Uterus (tissue), 4 donors: ENCODE results near the gene BOD1L1. TPM values are rescaled to one million over a fixed set of nuclear protein-coding genes. Genes with fewer than 3 reads are reported as not detected.

ENCODE experiments used
- DNase-seq, 2 donors: peaks; one replicate each; pipeline ENCODE4 v3.0.0-alpha.2; 2019 to 2020
- H3K27ac ChIP-seq, 2 donors: fragments of 200-600 bp; sonication (generic); 1 replicate in 1 of 2; 2 replicates in 1 of 2; pipeline ENCODE4 v1.5.1; 2016 to 2018
- H3K27me3 ChIP-seq, 2 donors: fragments of 200-600 bp; sonication (generic); one replicate each; pipeline ENCODE4 v1.5.1; 2018 to 2019; ENCODE audit warnings: control low read depth in 1 of 2
- H3K36me3 ChIP-seq, 2 donors: fragments of 200-600 bp; sonication (generic); one replicate each; pipeline ENCODE4 v1.5.1; 2019; ENCODE audit warnings: control low read depth in 1 of 2
- H3K4me1 ChIP-seq, 2 donors: fragments of 200-600 bp; sonication (generic); one replicate each; pipeline ENCODE4 v1.5.1; 2018 to 2019; ENCODE audit warnings: control low read depth in 1 of 2
- H3K4me3 ChIP-seq, 2 donors: fragments of 200-600 bp; sonication (generic); 1 replicate in 1 of 2; 2 replicates in 1 of 2; pipeline ENCODE4 v1.5.1; 2018 to 2019; ENCODE audit warnings: mild to moderate bottlenecking in 1 of 2
- H3K9me3 ChIP-seq, 2 donors: fragments of 200-600 bp; sonication (generic); one replicate each; pipeline ENCODE4 v1.5.1; 2019; ENCODE audit warnings: control low read depth in 1 of 2
- CTCF ChIP-seq, 4 experiments: fragments of 200-600 bp in 2 of 4; fragments of 450-650 bp in 2 of 4; sonication (generic) in 2 of 4; IDR thresholded peaks; one replicate each; pipeline ENCODE4 v1.5.1; 2016 to 2019; ENCODE audit warnings: antibody characterized with exemption in 4 of 4, mild to moderate bottlenecking in 2 of 4, moderate library complexity in 1 of 4
- POLR2A ChIP-seq, 2 donors: fragments of 450-650 bp; IDR thresholded peaks; one replicate each; pipeline ENCODE4 v1.6.1; 2016; ENCODE audit warnings: antibody characterized with exemption in 2 of 2, mild to moderate bottlenecking in 1 of 2, moderate library complexity in 1 of 2
- intact Hi-C: fragments of 100-400 bp; cut with DNase I; formaldehyde crosslinking; loops from one replicate; pipeline ENCODE4 v1.15.1; 2023; ENCODE audit warnings: low total_unique reads
- total RNA-seq, 4 donors: library from RNA; depleted of rRNA in 3 of 4; stranded (reverse); fragments of >200 nt in 3 of 4; gene quantifications; one replicate each; pipeline versions ENCODE4 v1.1.0 to v1.2.4, GENCODE V29; 2014 to 2023
- donor health status: DM: yes; HTN: yes; CAD: no.

The BOD1L1 gene
- total RNA-seq, 4 donors from 2014 or later = 17.9 to 64.8 (median 50.5) TPM

GRCh38 chr4:13526658-13527057, 100.9 kb downstream of the BOD1L1 start:
- Histone ChIP-seq H3K4me3 (no peak overlapping the region), H3K4me1 (no peaks in the 10 kb centered on the region), H3K9me3 (peaks cover 0 to 5% of the 10 kb centered on the region in 2 donors), H3K36me3 (no peaks in the 10 kb centered on the region), H3K27me3 (peaks cover 26 to 95% of the 10 kb centered on the region in 2 donors), H3K27ac (no peak overlapping the region)
- intact Hi-C loops = no loop called here
- DNase-seq = no peak
- TF ChIP-seq POLR2A (IDR thresholded peaks at IDR 0.05) = no peak
- no peak for TF ChIP-seq CTCF (IDR thresholded peaks at IDR 0.05)

GRCh38 chr4:13525606-13526281, 101.8 kb downstream of the BOD1L1 start:
- H3K4me1 ChIP-seq = no peaks in the 10 kb centered on the region
- no peaks in the 10 kb centered on the region for H3K36me3 ChIP-seq
- H3K4me3 ChIP-seq = no peak overlapping the region
- peaks cover 25 to 94% of the 10 kb centered on the region in 2 donors for H3K27me3 ChIP-seq
- no peak for TF ChIP-seq POLR2A (IDR thresholded peaks at IDR 0.05)
- TF ChIP-seq CTCF (IDR thresholded peaks at IDR 0.05) = no peak
- H3K9me3 ChIP-seq = peaks cover 0 to 5% of the 10 kb centered on the region in 2 donors
- no peak overlapping the region for H3K27ac ChIP-seq
- intact Hi-C loops = no loop called here
- no peak for DNase-seq

DNA sequence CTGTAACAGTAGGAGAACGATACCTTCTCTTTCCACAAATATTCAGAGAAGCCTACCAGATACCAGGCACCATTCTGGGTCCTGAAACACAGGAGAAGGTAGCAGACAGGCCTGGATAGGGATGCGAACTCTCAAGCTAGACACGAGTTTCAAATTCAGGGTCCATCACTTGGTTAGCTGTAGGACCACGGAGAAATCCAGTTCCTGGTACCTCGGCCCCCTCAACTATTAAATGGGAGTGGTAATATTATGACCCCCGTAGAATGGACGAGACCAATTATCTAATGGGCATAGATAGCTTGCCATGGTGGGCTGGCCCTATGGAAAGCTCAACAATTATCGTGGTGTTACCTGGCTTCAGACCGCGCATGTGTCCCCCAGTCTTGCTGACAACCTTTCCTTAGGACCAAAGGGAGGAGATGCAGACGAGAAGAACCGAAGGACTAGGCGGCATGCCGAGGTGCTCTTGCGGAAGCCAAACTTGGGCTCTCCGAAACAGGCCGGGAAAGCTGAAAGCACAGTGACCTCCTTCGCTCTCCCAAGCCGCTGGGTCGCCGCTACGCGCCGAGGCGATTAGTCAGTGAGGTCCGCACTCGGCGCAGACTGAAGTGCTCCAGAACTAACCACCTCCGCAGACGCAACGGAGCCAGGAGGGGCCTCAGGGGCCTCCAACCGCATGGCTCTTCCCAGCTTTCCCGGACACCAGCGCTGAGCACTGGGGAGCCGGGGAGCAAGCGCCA, 102.9 kb downstream of the BOD1L1 start:
- TF ChIP-seq POLR2A (IDR thresholded peaks at IDR 0.05) = no peak
- no peak for TF ChIP-seq CTCF (IDR thresholded peaks at IDR 0.05)
- Histone ChIP-seq H3K27ac (no peak overlapping the region), H3K9me3 (peaks cover 0 to 5% of the 10 kb centered on the region in 2 donors), H3K4me1 (no peaks in the 10 kb centered on the region), H3K36me3 (no peaks in the 10 kb centered on the region), H3K4me3 (no peak overlapping the region), H3K27me3 (peaks cover 21 to 95% of the 10 kb centered on the region in 2 donors)
- no peak for DNase-seq
- intact Hi-C loops = no loop called here

DNA sequence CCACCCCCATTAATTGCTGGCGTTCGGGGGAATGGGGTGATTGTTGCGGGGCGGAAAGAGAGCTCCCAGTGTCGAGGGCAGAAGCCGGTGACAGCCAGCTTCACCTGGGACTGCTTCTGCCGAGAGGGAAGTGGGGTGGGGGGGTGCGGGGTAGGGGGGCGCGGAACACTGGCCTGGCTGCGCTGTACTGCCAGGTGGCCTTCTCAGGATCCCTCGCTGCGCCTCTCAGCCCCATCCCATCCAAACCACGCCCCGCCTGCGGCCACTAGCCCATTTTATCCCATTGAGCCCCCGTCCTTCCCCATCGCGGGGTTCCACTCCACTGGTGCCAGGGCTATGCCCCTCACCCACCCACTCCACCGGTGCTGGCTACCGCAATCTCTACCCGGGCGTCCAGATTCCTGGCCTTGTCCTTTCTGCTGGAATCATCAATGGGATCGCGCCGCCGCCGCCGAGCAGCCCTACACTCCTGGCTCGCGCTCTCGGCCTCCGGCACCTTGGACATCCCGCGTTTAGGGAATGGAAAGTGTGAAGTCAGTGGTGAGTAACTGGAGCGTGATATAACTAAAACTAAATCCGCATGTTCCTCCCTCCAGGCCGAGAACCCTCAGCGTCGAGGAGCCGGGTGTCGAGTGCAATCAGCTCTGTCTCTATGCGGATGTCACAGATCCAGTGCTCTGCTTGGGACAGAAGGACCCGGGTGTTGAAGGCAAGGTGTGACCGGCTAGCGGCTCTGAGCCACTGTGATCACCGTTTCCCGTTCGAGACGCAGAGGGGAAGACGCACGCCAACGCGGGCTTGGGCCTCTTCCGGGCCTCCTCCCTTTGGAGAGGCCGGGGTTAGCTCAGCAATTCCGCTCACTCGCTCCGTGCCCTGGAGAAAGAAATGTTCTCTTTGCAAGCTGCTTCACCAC, 103.7 kb downstream of the BOD1L1 start:
- peaks cover 14 to 87% of the 10 kb centered on the region in 2 donors for H3K27me3 ChIP-seq
- no peaks in the 10 kb centered on the region for H3K4me1 ChIP-seq
- H3K9me3 ChIP-seq = peaks cover 0 to 5% of the 10 kb centered on the region in 2 donors
- intact Hi-C loops = no loop called here
- no peak overlapping the region for H3K4me3 ChIP-seq
- H3K36me3 ChIP-seq = no peaks in the 10 kb centered on the region
- no peak overlapping the region for H3K27ac ChIP-seq
- no peak for DNase-seq
- no peak for TF ChIP-seq POLR2A (IDR thresholded peaks at IDR 0.05)
- no peak for TF ChIP-seq CTCF (IDR thresholded peaks at IDR 0.05)
